WTC11 (cell line): ENCODE results near the gene CATSPERB. TPM values are rescaled to one million over a fixed set of nuclear protein-coding genes. Genes with fewer than 3 reads are reported as not detected.

Experiments
- ATAC-seq: fragments of 200-7000 bp; cut with Tn5 transposase; 2 replicates; pipeline ENCODE4 v1.10.0; 2021; ENCODE audit warnings: mild to moderate bottlenecking, moderate library complexity
- CTCF ChIA-PET: fragments of 300-600 bp; sonication (Branson Sonifier 250); formaldehyde crosslinking; loops from one replicate; lab custom pipeline; 2021; ENCODE audit warnings: antibody characterized with exemption; lab: Charles Lee
- POLR2A ChIA-PET: fragments of 350-600 bp; sonication (Branson Sonifier 250); formaldehyde crosslinking; loops from one replicate; lab custom pipeline; 2021; ENCODE audit warnings: antibody characterized with exemption; lab: Charles Lee
- DNase-seq: peaks from one replicate; pipeline ENCODE4 v3.0.0; 2021; ENCODE audit warnings: low spot score
- H3K27ac Mint-ChIP-seq: 2 replicates; pipeline ENCODE4 v1.8.0; 2021; ENCODE audit warnings: mixed read lengths
- H3K27me3 Mint-ChIP-seq: 2 replicates; pipeline ENCODE4 v1.8.0; 2021; ENCODE audit warnings: low read depth, mild to moderate bottlenecking, moderate library complexity, mixed read lengths
- H3K36me3 Mint-ChIP-seq: 2 replicates; pipeline ENCODE4 v1.8.0; 2021; ENCODE audit warnings: mixed read lengths
- H3K4me1 Mint-ChIP-seq: 2 replicates; pipeline ENCODE4 v1.8.0; 2022; ENCODE audit warnings: mixed read lengths
- H3K4me3 Mint-ChIP-seq: 2 replicates; pipeline ENCODE4 v1.8.0; 2021; ENCODE audit warnings: mild to moderate bottlenecking, moderate library complexity, mixed read lengths
- H3K9me3 Mint-ChIP-seq: 2 replicates; pipeline ENCODE4 v1.8.0; 2021; ENCODE audit warnings: mixed read lengths
- ESRRA ChIP-seq: sonication (generic); formaldehyde crosslinking; IDR thresholded peaks from 2 replicates; pipeline ENCODE4 v1.8.1; 2022; ENCODE audit warnings: mild to moderate bottlenecking, missing genetic modification reagents, borderline replicate concordance
- HMGA2 ChIP-seq: fragments of 250-450 bp; sonication (Bioruptor Pico); IDR thresholded peaks from 2 replicates; pipeline ENCODE4 v1.4.0; 2021; ENCODE audit warnings: mild to moderate bottlenecking, moderate library complexity
- KAT7 ChIP-seq: sonication (generic); formaldehyde crosslinking; IDR thresholded peaks from 2 replicates; pipeline ENCODE4 v1.8.1; 2023; ENCODE audit warnings: missing genetic modification reagents, mild to moderate bottlenecking, borderline replicate concordance
- MYBL2 ChIP-seq: sonication (generic); formaldehyde crosslinking; IDR thresholded peaks from 2 replicates; pipeline ENCODE4 v1.8.1; 2023; ENCODE audit warnings: mild to moderate bottlenecking, moderate library complexity, missing genetic modification reagents
- NFATC4 ChIP-seq: fragments of 250-450 bp; sonication (Bioruptor Pico); IDR thresholded peaks from 2 replicates; pipeline ENCODE4 v1.9.0; 2021; ENCODE audit warnings: mild to moderate bottlenecking
- NR1H2 ChIP-seq: sonication (generic); formaldehyde crosslinking; IDR thresholded peaks from 2 replicates; pipeline ENCODE4 v1.9.0; 2021; ENCODE audit warnings: mild to moderate bottlenecking, moderate library complexity, missing genetic modification reagents
- SMAD3 ChIP-seq: sonication (generic); formaldehyde crosslinking; IDR thresholded peaks from 2 replicates; pipeline ENCODE4 v1.8.0; 2022; ENCODE audit warnings: missing genetic modification reagents, mild to moderate bottlenecking, borderline replicate concordance
- SP1 ChIP-seq: sonication (generic); formaldehyde crosslinking; conservative IDR thresholded peaks from 2 replicates; pipeline ENCODE4 v1.8.1; 2022; ENCODE audit warnings: missing genetic modification reagents
- TCF7 ChIP-seq: sonication (generic); formaldehyde crosslinking; IDR thresholded peaks from 2 replicates; pipeline ENCODE4 v1.8.0; 2022; ENCODE audit warnings: mild to moderate bottlenecking, low read depth, missing genetic modification reagents, moderate library complexity
- ZNF121 ChIP-seq: sonication (generic); formaldehyde crosslinking; IDR thresholded peaks from 2 replicates; pipeline ENCODE4 v1.8.0; 2023; ENCODE audit warnings: missing genetic modification reagents
- ZNF232 ChIP-seq: sonication (generic); formaldehyde crosslinking; IDR thresholded peaks from 2 replicates; pipeline ENCODE4 v1.8.0; 2022; ENCODE audit warnings: mild to moderate bottlenecking, missing genetic modification reagents
- ZNF416 ChIP-seq: fragments of 250-450 bp; sonication (Bioruptor Pico); IDR thresholded peaks from 2 replicates; pipeline ENCODE4 v1.9.0; 2021; ENCODE audit warnings: mild to moderate bottlenecking, inconsistent platforms
- total RNA-seq: library from RNA; stranded (reverse); gene quantifications from 3 replicates; pipeline ENCODE4 v1.2.3, GENCODE V29; 2021
- TF ChIP-seq, protein P1 (sequence below): fragments of 200-600 bp; IDR thresholded peaks from 2 replicates; pipeline ENCODE4 v1.8.0; 2022; ENCODE audit warnings: antibody characterized with exemption
- TF ChIP-seq, protein P2 (sequence below): fragments of 250-450 bp; sonication (Bioruptor Pico); conservative IDR thresholded peaks from 2 replicates; pipeline ENCODE4 v1.9.0; 2021; ENCODE audit warnings: mild to moderate bottlenecking
- TF ChIP-seq, protein P3 (sequence below): sonication (generic); formaldehyde crosslinking; IDR thresholded peaks from 2 replicates; pipeline ENCODE4 v1.8.0; 2022; ENCODE audit warnings: mild to moderate bottlenecking, missing genetic modification reagents
- TF ChIP-seq, protein P4 (sequence below): sonication (generic); formaldehyde crosslinking; IDR thresholded peaks from 2 replicates; pipeline ENCODE4 v1.8.0; 2022; ENCODE audit warnings: mild to moderate bottlenecking, missing genetic modification reagents
- TF ChIP-seq, protein P5 (sequence below): sonication (generic); formaldehyde crosslinking; IDR thresholded peaks from 2 replicates; pipeline ENCODE4 v1.8.1; 2023; ENCODE audit warnings: mild to moderate bottlenecking, missing genetic modification reagents, moderate library complexity
- TF ChIP-seq, protein P6 (sequence below): sonication (generic); formaldehyde crosslinking; IDR thresholded peaks from 2 replicates; pipeline ENCODE4 v1.8.1; 2023; ENCODE audit warnings: mild to moderate bottlenecking, missing genetic modification reagents, borderline replicate concordance
- TF ChIP-seq, protein P7 (sequence below): fragments of 250-450 bp; sonication (Bioruptor Pico); IDR thresholded peaks from 2 replicates; pipeline ENCODE4 v2.1.2; 2022; ENCODE audit warnings: mild to moderate bottlenecking, moderate library complexity

CATSPERB gene
- total RNA-seq, 1 experiment from 2014 or later = 0.11 TPM

DNA sequence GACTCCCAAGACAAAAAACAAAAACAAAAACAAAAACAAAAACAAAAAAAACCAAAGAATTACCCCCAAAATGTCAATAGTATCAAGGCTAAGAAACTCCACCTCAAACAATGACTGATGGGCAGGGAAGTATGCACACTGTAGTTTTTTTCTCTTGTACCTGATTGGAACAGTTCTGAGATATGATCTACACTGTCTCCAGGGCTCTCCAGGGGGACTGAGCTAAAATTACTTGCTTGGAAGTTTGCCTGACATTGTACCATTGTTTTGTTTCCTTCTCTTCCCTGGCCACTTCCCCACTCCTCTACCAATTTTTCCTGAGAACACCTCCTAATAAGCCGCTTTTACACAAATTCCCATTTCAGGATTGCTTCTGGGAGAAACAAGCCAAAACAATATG lies 22.3 kb upstream of the CATSPERB start:
- ChIA-PET POLR2A (no interaction called here), CTCF (interaction anchor here (0.6 kb wide), 1 partner anchor 11 kb away, joined by 3 read pairs; no protein-coding TSS in a partner anchor)
- no peaks in the 10 kb centered on the region for H3K27me3 Mint-ChIP-seq
- H3K27ac Mint-ChIP-seq = no peak overlapping the region
- H3K4me3 Mint-ChIP-seq = no peak overlapping the region
- ATAC-seq (no peak), DNase-seq (no peak)
- TF ChIP-seq, protein P1, sequence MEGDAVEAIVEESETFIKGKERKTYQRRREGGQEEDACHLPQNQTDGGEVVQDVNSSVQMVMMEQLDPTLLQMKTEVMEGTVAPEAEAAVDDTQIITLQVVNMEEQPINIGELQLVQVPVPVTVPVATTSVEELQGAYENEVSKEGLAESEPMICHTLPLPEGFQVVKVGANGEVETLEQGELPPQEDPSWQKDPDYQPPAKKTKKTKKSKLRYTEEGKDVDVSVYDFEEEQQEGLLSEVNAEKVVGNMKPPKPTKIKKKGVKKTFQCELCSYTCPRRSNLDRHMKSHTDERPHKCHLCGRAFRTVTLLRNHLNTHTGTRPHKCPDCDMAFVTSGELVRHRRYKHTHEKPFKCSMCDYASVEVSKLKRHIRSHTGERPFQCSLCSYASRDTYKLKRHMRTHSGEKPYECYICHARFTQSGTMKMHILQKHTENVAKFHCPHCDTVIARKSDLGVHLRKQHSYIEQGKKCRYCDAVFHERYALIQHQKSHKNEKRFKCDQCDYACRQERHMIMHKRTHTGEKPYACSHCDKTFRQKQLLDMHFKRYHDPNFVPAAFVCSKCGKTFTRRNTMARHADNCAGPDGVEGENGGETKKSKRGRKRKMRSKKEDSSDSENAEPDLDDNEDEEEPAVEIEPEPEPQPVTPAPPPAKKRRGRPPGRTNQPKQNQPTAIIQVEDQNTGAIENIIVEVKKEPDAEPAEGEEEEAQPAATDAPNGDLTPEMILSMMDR = no peak
- TF ChIP-seq ESRRA (CRISPR knock-in tag) (no peak), NR1H2 (CRISPR knock-in tag) (no peak), ZNF416 (CRISPR knock-in tag) (no peak), ZNF232 (no peak)
- TF ChIP-seq, protein P2, sequence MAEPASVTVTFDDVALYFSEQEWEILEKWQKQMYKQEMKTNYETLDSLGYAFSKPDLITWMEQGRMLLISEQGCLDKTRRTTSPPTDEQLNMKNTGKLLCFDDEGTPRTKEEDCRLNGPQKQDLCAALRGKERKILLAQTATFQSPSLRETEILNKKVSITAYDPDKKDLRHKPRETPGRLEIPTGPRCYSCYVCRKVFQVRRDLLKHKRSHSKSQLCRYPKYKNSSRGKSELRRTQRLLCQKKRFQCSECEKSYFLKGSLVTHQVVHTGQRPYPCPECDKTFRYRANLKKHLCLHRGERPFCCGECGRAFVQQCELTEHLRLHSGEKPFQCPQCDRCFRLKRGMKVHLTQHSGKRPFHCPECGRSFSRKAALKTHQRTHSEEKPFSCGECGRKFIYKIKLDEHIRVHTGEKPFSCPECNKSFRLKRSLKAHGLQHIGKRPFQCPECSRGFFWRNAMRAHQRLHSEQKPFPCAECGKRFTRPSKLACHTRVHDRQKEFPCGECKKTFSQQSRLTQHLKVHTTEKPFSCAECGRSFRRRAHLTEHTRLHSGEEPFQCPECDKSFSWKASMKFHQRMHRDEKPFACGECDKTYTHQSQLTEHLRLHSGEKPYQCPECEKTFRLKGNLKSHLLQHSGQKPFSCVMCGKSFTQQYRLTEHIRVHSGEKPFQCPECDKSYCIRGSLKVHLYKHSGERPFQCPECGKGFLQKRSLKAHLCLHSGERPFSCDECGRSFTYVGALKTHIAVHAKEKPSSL (CRISPR knock-in tag) = no peak
- H3K36me3 Mint-ChIP-seq = no peaks in the 10 kb centered on the region
- peaks cover 16% of the 10 kb centered on the region for H3K4me1 Mint-ChIP-seq
- no peaks in the 10 kb centered on the region; the same call in 1 of the 2 replicates for H3K9me3 Mint-ChIP-seq

DNA sequence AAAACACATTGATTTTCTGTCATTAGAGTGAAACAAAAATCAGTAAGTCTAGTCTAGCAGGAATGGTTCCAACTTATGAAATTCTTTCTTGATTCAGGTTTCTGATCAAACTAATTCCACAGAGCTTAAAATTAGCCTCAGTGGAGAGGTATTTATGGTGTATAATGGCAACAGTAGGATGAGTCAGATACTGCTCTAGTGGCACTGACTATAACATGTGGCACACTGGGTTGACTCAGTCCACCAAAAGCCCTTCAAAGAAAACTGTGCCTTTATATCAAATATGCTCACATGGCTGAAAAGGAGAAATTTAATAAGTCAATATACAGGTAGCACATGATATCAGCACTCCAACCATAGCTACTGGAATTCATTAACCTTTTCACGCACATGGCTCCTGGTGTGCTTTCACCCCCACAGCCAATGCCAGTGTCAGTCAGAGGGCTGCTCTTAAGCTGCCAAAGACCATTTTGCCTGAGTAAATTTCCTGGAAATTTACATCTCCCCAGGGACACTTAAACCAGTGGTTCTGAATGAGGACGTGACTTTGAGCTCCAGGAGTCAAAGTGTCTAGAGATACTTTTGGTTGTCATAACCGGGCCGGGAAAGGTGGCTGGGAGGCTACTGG lies 21.7 kb upstream of the CATSPERB start:
- Mint-ChIP-seq H3K27ac (no peak overlapping the region), H3K4me3 (no peak overlapping the region), H3K27me3 (no peaks in the 10 kb centered on the region), H3K36me3 (no peaks in the 10 kb centered on the region), H3K9me3 (no peaks in the 10 kb centered on the region; the same call in 1 of the 2 replicates), H3K4me1 (peaks cover 16% of the 10 kb centered on the region)
- DNase-seq (no peak), ATAC-seq (no peak; the same call in 1 of the 2 replicates)
- POLR2A ChIA-PET = no interaction called here
- TF ChIP-seq, protein P3, sequence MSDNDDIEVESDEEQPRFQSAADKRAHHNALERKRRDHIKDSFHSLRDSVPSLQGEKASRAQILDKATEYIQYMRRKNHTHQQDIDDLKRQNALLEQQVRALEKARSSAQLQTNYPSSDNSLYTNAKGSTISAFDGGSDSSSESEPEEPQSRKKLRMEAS (CRISPR knock-in tag) = no peak
- TF ChIP-seq KAT7 (CRISPR knock-in tag) (no peak), NFATC4 (no peak), SP1 (CRISPR knock-in tag) (no peak), MYBL2 (CRISPR knock-in tag) (no peak)
- TF ChIP-seq, protein P4, sequence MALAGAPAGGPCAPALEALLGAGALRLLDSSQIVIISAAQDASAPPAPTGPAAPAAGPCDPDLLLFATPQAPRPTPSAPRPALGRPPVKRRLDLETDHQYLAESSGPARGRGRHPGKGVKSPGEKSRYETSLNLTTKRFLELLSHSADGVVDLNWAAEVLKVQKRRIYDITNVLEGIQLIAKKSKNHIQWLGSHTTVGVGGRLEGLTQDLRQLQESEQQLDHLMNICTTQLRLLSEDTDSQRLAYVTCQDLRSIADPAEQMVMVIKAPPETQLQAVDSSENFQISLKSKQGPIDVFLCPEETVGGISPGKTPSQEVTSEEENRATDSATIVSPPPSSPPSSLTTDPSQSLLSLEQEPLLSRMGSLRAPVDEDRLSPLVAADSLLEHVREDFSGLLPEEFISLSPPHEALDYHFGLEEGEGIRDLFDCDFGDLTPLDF (CRISPR knock-in tag) = no peak
- TF ChIP-seq, protein P5, sequence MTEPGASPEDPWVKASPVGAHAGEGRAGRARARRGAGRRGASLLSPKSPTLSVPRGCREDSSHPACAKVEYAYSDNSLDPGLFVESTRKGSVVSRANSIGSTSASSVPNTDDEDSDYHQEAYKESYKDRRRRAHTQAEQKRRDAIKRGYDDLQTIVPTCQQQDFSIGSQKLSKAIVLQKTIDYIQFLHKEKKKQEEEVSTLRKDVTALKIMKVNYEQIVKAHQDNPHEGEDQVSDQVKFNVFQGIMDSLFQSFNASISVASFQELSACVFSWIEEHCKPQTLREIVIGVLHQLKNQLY (CRISPR knock-in tag) = no peak
- CTCF ChIA-PET = interaction anchor here (0.6 kb wide), 1 partner anchor 12 kb away, joined by 3 read pairs; no protein-coding TSS in a partner anchor

DNA sequence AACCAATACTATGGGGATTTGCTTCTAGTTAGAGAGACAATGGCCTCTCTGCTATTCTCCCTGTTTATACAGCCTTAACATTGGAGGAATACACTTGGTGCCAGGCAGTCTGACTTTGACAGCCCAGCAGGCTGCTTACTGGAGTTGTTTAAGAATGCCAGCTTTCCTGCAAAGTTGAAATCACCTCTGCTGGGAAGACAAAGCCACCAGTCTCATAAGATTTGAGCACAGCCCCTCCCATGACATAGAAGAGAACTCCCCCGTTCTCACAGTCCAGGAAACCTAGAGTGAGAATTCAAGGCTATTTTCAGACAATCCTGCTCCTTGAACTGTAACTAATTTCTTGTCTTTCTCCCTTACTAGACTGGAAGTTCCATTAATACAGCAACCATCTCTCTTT lies 21.1 kb upstream of the CATSPERB start:
- ChIA-PET POLR2A (no interaction called here), CTCF (no interaction called here)
- no peak for ATAC-seq
- H3K36me3 Mint-ChIP-seq = no peaks in the 10 kb centered on the region
- H3K4me3 Mint-ChIP-seq = no peak overlapping the region
- DNase-seq = no peak
- TF ChIP-seq, protein P6, sequence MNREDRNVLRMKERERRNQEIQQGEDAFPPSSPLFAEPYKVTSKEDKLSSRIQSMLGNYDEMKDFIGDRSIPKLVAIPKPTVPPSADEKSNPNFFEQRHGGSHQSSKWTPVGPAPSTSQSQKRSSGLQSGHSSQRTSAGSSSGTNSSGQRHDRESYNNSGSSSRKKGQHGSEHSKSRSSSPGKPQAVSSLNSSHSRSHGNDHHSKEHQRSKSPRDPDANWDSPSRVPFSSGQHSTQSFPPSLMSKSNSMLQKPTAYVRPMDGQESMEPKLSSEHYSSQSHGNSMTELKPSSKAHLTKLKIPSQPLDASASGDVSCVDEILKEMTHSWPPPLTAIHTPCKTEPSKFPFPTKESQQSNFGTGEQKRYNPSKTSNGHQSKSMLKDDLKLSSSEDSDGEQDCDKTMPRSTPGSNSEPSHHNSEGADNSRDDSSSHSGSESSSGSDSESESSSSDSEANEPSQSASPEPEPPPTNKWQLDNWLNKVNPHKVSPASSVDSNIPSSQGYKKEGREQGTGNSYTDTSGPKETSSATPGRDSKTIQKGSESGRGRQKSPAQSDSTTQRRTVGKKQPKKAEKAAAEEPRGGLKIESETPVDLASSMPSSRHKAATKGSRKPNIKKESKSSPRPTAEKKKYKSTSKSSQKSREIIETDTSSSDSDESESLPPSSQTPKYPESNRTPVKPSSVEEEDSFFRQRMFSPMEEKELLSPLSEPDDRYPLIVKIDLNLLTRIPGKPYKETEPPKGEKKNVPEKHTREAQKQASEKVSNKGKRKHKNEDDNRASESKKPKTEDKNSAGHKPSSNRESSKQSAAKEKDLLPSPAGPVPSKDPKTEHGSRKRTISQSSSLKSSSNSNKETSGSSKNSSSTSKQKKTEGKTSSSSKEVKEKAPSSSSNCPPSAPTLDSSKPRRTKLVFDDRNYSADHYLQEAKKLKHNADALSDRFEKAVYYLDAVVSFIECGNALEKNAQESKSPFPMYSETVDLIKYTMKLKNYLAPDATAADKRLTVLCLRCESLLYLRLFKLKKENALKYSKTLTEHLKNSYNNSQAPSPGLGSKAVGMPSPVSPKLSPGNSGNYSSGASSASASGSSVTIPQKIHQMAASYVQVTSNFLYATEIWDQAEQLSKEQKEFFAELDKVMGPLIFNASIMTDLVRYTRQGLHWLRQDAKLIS (CRISPR knock-in tag) = no peak
- TF ChIP-seq, protein P7, sequence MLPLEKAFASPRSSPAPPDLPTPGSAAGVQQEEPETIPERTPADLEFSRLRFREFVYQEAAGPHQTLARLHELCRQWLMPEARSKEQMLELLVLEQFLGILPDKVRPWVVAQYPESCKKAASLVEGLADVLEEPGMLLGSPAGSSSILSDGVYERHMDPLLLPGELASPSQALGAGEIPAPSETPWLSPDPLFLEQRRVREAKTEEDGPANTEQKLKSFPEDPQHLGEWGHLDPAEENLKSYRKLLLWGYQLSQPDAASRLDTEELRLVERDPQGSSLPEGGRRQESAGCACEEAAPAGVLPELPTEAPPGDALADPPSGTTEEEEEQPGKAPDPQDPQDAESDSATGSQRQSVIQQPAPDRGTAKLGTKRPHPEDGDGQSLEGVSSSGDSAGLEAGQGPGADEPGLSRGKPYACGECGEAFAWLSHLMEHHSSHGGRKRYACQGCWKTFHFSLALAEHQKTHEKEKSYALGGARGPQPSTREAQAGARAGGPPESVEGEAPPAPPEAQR (CRISPR knock-in tag) = no peak
- no peak for TF ChIP-seq ZNF121 (CRISPR knock-in tag)
- no peak for TF ChIP-seq SMAD3 (CRISPR knock-in tag)
- no peak for TF ChIP-seq TCF7 (CRISPR knock-in tag)
- no peak for TF ChIP-seq ESRRA (CRISPR knock-in tag)
- TF ChIP-seq HMGA2 (CRISPR knock-in tag) = no peak
- no peaks in the 10 kb centered on the region for H3K27me3 Mint-ChIP-seq
- H3K9me3 Mint-ChIP-seq = no peaks in the 10 kb centered on the region; the same call in 1 of the 2 replicates
- H3K4me1 Mint-ChIP-seq = peaks cover 16% of the 10 kb centered on the region
- no peak overlapping the region for H3K27ac Mint-ChIP-seq
